Activated CD4-positive, alpha-beta T cell treated with anti-CD3 and anti-CD28 coated beads, Interleukin-2, amount 10 ng/mL, durations not matched to agents 7 days and 5 days (primary cell): ENCODE results near the gene ABI2. TPM values are rescaled to one million over a fixed set of nuclear protein-coding genes. Genes with fewer than 3 reads are reported as not detected.
"Not testable (repeated sequence)": the region's sequence is repeated elsewhere in the genome, so short reads cannot be mapped to it uniquely, and the experiment has no call there.

ENCODE experiments used
- CTCF ChIA-PET: fragments of 350-600 bp; sonication (Branson Sonifier 250); formaldehyde crosslinking; loops from one replicate; lab custom pipeline; 2021; ENCODE audit warnings: antibody characterized with exemption; lab: Charles Lee
- POLR2A ChIA-PET: fragments of 350-600 bp; sonication (Branson Sonifier 250); formaldehyde crosslinking; loops from one replicate; lab custom pipeline; 2021; ENCODE audit warnings: antibody characterized with exemption; lab: Charles Lee
- DNase-seq: peaks from one replicate; pipeline ENCODE4 v3.0.0-alpha.2; 2020
- H3K27ac Mint-ChIP-seq: one replicate; pipeline ENCODE4 v1.8.0; 2021; ENCODE audit warnings: mild to moderate bottlenecking, moderate library complexity, mixed read lengths
- H3K27me3 Mint-ChIP-seq: one replicate; pipeline ENCODE4 v1.8.0; 2021; ENCODE audit warnings: mixed read lengths
- H3K36me3 Mint-ChIP-seq: one replicate; pipeline ENCODE4 v1.8.0; 2021; ENCODE audit warnings: low read depth, mixed read lengths
- H3K4me1 Mint-ChIP-seq: one replicate; pipeline ENCODE4 v1.8.0; 2021; ENCODE audit warnings: mixed read lengths
- H3K4me3 Mint-ChIP-seq: one replicate; pipeline ENCODE4 v1.8.0; 2021; ENCODE audit warnings: mild to moderate bottlenecking, moderate library complexity, mixed read lengths
- H3K9me3 Mint-ChIP-seq: one replicate; pipeline ENCODE4 v1.8.0; 2021; ENCODE audit warnings: mixed read lengths
- total RNA-seq, 2 experiments: library from RNA; stranded (reverse); gene quantifications; one replicate each; pipeline ENCODE4 v1.2.3, GENCODE V29; 2021

ABI2 gene
- total RNA-seq, 2 experiments from 2014 or later = 19.1 to 24.2 TPM

DNA sequence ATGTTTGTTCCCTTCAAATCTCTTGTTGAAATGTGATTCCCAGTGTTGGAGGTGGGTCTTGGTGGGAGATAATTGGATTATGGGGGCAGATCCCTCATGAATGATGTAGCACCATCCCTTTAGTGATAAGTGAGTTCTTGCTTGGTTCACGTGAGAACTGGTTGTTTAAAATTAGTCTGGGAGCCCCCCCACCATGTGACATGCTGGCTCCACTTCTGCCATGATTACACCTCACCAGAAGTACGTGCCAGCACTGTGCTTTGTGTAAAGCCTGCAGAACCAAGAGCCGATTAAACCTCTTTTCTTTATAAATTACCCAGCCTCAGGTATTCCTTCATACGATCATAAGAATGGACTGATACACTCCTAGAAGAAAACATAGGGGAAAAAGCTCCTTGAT, 10.1 kb downstream of the ABI2 start:
- Mint-ChIP-seq H3K36me3 (peaks cover 5% of the 10 kb centered on the region), H3K27ac (no peak overlapping the region), H3K27me3 (no peaks in the 10 kb centered on the region), H3K4me3 (no peak overlapping the region), H3K4me1 (no peaks in the 10 kb centered on the region), H3K9me3 (no peaks in the 10 kb centered on the region)
- no peak for DNase-seq
- POLR2A ChIA-PET = no interaction called here
- CTCF ChIA-PET = interaction anchor here (1.5 to 2.0 kb wide), 2 partner anchors 10 to 12 kb away, joined by 3 to 4 read pairs; partner anchors contain the start of gene ABI2

DNA sequence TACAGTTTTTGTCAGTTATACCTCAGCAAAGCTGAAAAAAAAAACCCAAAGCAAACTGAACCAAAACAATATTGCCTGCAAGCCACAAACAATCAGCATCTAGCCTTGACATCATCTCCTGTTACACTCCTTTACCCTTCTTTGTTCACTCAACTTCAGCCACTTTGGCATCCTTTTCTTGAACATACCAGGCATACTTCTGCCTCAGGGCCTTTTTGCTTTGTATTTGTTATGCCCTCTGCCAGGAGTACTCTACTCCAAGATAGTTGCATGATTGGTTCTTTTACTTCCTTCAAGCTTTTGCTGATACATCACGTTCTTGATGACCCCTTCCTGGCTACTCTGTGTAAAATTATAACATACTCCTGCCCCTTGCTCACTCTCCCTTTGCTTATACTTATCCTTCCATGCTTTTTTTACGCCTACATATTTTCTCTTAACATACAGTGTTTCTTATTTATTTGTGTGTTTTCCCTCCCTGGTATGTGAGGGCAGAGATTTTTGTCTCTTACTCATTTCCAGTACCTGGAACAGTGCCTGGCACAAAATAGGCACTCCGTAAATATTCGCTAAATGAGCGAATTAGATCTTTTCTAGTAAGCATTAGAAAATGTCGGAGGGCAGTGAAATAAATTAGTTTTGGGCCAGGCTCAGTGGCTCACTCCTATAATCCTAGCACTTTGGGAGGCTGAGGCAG, 12.7 kb downstream of the ABI2 start:
- no peak overlapping the region for H3K27ac Mint-ChIP-seq
- ChIA-PET CTCF (interaction anchor here (0.6 kb wide), 1 partner anchor 1120 kb away, joined by 3 read pairs; no protein-coding TSS in a partner anchor), POLR2A (no interaction called here)
- peaks cover 12% of the 10 kb centered on the region for H3K36me3 Mint-ChIP-seq
- no peaks in the 10 kb centered on the region for H3K9me3 Mint-ChIP-seq
- no peak for DNase-seq
- H3K4me3 Mint-ChIP-seq = no peak overlapping the region
- H3K27me3 Mint-ChIP-seq = no peaks in the 10 kb centered on the region
- H3K4me1 Mint-ChIP-seq = no peaks in the 10 kb centered on the region

DNA sequence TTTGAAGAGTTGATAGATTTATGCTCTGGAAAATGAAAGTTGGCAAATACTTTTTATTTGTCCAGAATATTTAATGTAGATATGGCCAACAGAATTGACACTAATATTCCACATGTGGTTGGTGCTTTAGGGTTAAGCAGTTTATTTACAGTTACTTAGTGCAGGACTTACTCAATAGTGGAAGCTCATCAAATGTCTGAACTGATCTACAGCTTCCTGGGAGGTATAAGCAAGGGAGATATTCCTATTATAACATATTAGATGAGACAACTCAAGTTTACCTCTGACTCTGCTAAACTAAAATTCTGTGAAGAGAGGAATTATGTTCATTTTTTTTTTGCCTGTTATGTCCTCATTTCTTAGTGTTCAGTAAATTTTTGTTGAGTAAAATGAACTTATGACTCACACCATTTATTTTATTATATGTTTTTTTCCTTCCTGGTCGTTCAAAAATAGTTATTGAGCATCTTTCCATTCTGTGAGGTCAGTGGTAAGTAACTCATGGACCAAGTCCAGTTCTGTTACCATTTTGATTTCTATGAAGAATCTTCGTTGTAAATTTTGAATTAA, 13.6 kb downstream of the ABI2 start:
- Mint-ChIP-seq H3K9me3 (no peaks in the 10 kb centered on the region), H3K27ac (no peak overlapping the region), H3K27me3 (no peaks in the 10 kb centered on the region), H3K4me1 (no peaks in the 10 kb centered on the region), H3K36me3 (peaks cover 11% of the 10 kb centered on the region), H3K4me3 (no peak overlapping the region)
- ChIA-PET POLR2A (no interaction called here), CTCF (no interaction called here)
- no peak for DNase-seq

DNA sequence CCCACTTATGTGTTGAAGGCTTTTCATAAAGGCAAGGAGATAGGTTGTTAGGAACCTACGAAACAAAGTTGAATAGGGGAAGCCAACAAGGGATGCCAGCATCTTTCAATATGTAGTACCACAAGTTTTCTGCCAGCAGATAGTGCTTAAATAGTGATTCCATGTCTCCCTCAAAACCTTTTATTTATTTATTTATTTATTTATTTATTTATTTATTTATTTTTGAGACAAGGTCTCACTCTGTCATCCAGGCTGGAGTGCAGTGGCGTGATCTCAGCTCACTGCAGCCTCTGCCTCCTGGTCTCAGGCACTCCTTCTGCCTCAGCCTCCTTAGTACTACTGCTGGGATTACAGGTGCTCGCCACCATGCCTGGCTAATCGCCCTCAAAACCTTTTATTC, 14.2 kb downstream of the ABI2 start:
- H3K27me3 Mint-ChIP-seq, H3K4me3 Mint-ChIP-seq, H3K27ac Mint-ChIP-seq, H3K9me3 Mint-ChIP-seq, H3K36me3 Mint-ChIP-seq, H3K4me1 Mint-ChIP-seq, CTCF ChIA-PET, DNase-seq, POLR2A ChIA-PET: not testable (repeated sequence)

DNA sequence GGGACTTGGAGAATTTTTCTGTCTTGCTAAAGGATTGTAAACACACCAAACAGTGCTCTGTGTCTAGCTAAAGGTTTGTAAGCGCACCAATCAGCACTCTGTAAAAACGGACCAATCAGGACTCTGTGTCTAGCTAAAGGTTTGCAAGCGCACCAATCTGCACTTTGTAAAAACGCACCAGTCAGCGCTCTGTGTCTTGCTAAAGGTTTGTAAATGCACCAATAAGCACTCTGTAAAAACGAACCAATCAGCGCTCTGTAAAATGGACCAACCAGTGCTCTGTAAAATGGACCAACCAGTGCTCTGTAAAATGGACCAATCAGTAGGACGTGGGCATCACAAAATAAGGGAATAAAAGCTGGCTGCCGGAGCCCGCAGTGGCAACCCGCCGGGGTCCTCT, 16.5 kb downstream of the ABI2 start:
- H3K27me3 Mint-ChIP-seq = no peaks in the 10 kb centered on the region
- no peak overlapping the region for H3K27ac Mint-ChIP-seq
- H3K4me3 Mint-ChIP-seq = no peak overlapping the region
- peaks cover 7% of the 10 kb centered on the region for H3K36me3 Mint-ChIP-seq
- ChIA-PET CTCF (interaction anchor here (1.1 kb wide), 1 partner anchor 16 kb away, joined by 4 read pairs; the partner anchor contains the start of gene ABI2), POLR2A (no interaction called here)
- no peak for DNase-seq
- no peaks in the 10 kb centered on the region for H3K4me1 Mint-ChIP-seq
- H3K9me3 Mint-ChIP-seq = no peaks in the 10 kb centered on the region

DNA sequence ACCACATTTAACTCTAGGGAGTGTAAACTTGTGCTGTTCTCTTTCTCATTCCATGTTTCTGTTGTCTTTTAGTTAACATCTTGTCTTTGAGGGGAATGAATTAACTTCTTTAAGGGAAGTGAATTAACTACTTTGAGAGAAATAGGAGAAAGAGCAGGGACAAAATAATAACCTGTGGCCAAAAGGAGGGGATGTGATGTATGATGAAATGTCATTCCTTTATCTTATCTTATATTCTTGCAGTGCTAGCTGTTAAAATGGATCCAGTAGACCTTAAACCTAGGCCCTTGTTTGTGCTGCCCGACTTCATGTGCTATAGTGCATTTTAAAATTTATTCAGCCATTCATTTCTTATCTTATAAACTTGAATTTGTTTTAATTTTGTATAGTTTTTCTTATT, 18.4 kb downstream of the ABI2 start:
- Mint-ChIP-seq H3K36me3 (peaks cover 7% of the 10 kb centered on the region), H3K9me3 (no peaks in the 10 kb centered on the region), H3K27ac (no peak overlapping the region), H3K27me3 (no peaks in the 10 kb centered on the region), H3K4me3 (no peak overlapping the region), H3K4me1 (no peaks in the 10 kb centered on the region)
- no peak for DNase-seq
- CTCF ChIA-PET = interaction anchor here (1.0 to 1.4 kb wide), 3 partner anchors 10 to 38 kb away, joined by 3 to 4 read pairs (median 3); no protein-coding TSS in a partner anchor
- POLR2A ChIA-PET = interaction anchor here (0.6 kb wide), 1 partner anchor 273 kb away, joined by 4 read pairs; no protein-coding TSS in a partner anchor

DNA sequence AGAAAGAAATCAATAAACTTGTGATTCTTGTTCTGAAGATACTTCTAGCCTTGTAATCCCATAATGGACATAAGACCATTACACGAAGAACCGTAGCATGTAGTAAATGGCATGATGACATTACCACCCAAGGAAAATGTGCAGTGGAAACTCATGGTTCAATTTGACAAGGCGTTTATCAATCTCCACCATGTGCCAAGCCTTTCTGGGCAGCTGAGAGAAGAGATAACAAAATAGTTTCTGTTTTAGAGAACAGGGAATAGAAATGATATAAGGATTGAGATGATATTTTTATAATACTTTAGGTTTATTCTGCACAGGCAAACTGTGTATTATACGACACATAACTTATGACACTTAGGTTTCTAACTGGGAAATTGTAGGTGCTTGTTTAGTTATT, 19.2 kb downstream of the ABI2 start:
- CTCF ChIA-PET = interaction anchor here (1.1 kb wide), 1 partner anchor 37 kb away, joined by 4 read pairs; no protein-coding TSS in a partner anchor
- Mint-ChIP-seq H3K36me3 (peaks cover 7% of the 10 kb centered on the region), H3K4me1 (no peaks in the 10 kb centered on the region), H3K27ac (no peak overlapping the region), H3K9me3 (no peaks in the 10 kb centered on the region), H3K4me3 (no peak overlapping the region), H3K27me3 (no peaks in the 10 kb centered on the region)
- POLR2A ChIA-PET = no interaction called here
- DNase-seq = no peak

DNA sequence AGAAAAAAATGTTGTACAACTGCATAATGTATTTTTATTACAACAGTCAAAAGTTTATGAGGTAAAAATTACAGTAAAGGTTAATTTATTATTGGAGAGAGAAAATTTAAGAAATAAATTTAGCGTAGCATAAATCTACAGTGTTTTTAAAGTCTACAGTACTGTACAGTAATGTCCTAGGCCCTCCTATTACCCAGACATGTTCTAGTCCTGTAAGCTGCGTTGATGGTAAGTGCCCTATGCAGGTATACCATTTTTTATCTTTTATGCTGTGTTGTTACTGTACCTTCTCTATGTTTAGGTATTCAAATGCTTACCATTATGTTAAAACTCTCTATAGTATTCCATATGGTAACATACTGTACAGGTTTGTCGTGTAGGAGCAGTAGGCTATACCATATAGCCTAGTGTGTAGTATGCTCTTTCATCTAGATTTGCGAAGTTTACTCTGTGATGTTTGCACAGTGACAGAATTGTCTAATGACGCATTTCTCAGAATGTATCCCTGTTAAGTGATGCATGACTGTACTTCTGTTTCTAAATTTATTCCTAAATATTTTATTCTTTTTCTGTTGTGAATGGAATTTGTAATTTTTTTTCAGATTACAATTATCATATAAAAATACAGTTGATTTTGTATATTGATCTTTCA, 24.5 kb downstream of the ABI2 start:
- DNase-seq = no peak
- no peaks in the 10 kb centered on the region for H3K27me3 Mint-ChIP-seq
- no peaks in the 10 kb centered on the region for H3K9me3 Mint-ChIP-seq
- H3K27ac Mint-ChIP-seq = no peak overlapping the region
- no peaks in the 10 kb centered on the region for H3K4me1 Mint-ChIP-seq
- no peak overlapping the region for H3K4me3 Mint-ChIP-seq
- no peaks in the 10 kb centered on the region for H3K36me3 Mint-ChIP-seq
- ChIA-PET CTCF (no interaction called here), POLR2A (no interaction called here)

DNA sequence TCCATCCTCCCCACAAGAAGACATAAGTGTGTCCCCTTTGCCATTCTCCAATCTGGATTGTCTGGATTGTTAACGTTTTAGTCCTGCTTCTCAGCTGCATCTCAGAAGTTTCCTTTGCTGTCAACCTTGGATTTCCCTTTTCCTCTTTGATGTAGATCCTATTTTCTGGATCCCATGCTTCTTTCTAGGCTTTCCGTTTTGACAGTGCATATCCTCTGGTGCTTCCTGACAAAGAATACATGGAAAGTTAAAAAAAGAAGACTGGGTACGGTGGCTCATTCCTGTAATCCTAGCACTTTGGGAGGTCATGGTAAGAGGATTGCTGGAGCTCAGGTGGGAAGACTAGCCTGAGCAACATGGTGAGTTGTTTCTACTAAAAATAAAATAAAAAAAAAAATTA, 26.8 kb downstream of the ABI2 start:
- Mint-ChIP-seq H3K4me1 (no peaks in the 10 kb centered on the region), H3K27me3 (no peaks in the 10 kb centered on the region), H3K27ac (no peak overlapping the region), H3K36me3 (peaks cover 7% of the 10 kb centered on the region), H3K9me3 (no peaks in the 10 kb centered on the region), H3K4me3 (no peak overlapping the region)
- ChIA-PET CTCF (interaction anchor here (0.7 kb wide), 1 partner anchor 459 kb away, joined by 3 read pairs; no protein-coding TSS in a partner anchor), POLR2A (no interaction called here)
- no peak for DNase-seq

DNA sequence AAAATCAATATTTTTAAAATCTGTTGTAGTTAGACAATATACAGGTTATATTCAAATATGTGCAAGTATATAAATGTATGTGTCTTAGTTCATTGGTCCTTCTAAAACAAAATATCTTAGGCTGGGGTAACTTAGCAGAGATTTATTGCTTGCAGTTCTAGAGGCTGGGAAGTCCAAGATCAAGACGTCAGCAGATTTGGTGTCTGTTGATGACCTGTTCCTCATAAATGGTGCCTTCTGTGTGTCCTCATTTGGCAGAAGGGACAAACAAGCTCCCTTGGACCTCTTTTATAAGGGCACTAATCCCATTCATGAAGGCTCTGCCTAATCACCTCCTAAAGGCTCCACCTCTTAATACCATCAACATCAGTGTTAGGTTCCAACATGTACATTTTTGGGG, 31.3 kb downstream of the ABI2 start:
- CTCF ChIA-PET = no interaction called here
- Mint-ChIP-seq H3K4me1 (no peaks in the 10 kb centered on the region), H3K27me3 (no peaks in the 10 kb centered on the region)

DNA sequence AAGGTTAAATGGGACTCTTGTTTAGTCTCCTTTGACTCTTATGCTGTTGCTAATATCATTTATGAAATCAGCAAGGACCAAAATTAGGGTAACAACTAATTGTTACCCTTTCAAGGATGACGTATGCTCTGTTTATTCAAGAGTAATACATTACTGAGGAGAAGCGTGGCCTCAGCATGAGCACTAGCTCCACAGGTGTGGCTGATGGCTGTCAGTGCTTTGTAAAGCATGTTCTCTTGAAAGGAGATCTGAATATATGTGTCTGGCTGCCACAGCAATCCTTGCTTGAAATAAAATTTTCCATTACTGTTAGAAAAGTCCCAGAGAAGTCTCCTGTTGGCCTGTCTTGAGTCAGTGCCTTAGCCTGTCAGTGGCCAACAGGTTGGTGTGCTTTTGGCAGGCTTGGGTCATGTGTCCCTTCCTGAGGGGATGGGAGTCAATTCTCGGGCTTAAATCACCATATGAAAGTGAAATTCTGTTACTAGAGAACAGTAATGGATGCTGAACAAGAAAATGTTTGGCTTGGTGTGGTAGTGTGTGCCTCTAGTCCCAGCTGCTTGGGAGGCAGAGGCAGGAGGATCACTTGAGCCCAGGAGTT, 32.7 kb downstream of the ABI2 start:
- Mint-ChIP-seq H3K9me3 (no peaks in the 10 kb centered on the region), H3K36me3 (peaks cover 7% of the 10 kb centered on the region), H3K4me3 (no peak overlapping the region), H3K4me1 (no peaks in the 10 kb centered on the region), H3K27ac (no peak overlapping the region), H3K27me3 (no peaks in the 10 kb centered on the region)
- POLR2A ChIA-PET = no interaction called here
- no peak for DNase-seq
- CTCF ChIA-PET = no interaction called here

More for the DNA sequence above, 31.3 kb downstream of the ABI2 start:
- POLR2A ChIA-PET = no interaction called here
- no peaks in the 10 kb centered on the region for H3K9me3 Mint-ChIP-seq
- H3K36me3 Mint-ChIP-seq = peaks cover 7% of the 10 kb centered on the region
- no peak for DNase-seq
- no peak overlapping the region for H3K4me3 Mint-ChIP-seq
- no peak overlapping the region for H3K27ac Mint-ChIP-seq

DNA sequence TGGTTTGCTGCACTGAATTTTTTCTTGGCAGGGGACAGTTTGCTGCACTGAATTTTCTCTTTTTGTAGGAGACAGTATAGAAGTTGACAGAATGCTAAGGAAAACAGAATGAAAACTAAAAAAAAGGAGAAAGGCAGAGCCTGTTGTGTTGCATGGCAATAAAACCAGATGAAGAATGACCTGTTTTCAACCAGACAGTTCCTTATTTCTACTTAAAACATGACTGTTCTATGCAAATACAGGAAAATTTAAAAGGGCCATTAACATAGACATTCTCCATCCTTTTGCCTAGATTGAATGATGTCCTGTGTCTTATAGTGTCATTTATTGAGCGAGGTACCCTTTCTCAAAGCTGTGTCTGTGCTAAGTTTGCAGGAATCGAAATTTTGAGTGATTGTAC, 33.3 kb downstream of the ABI2 start:
- no peaks in the 10 kb centered on the region for H3K4me1 Mint-ChIP-seq
- CTCF ChIA-PET = interaction anchor here (0.6 kb wide), 1 partner anchor 293 kb away, joined by 3 read pairs; no protein-coding TSS in a partner anchor

DNA sequence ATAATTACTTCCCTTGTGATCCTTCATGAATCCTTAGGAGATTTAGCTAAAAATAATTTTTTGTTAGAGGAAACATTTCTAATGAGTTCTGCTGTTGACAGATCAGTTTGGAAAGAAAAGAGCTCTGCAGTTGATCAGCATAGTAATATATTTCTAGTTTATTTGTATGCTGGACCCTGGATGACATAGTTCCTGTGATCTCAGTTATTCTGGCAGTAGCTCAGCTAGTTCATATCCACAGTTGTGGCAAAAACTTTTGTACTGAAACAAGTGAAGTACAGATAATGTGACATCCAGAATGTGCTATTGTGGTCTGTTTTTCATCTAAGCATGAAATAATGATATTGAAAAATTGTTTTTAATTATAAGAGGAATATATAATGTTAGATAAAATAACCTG, 33.7 kb downstream of the ABI2 start:
- H3K4me3 Mint-ChIP-seq = no peak overlapping the region
- ChIA-PET POLR2A (no interaction called here), CTCF (interaction anchor here (0.6 kb wide), 1 partner anchor 292 kb away, joined by 3 read pairs; no protein-coding TSS in a partner anchor)
- no peaks in the 10 kb centered on the region for H3K4me1 Mint-ChIP-seq
- H3K27ac Mint-ChIP-seq = no peak overlapping the region
- no peak for DNase-seq
- no peaks in the 10 kb centered on the region for H3K27me3 Mint-ChIP-seq
- peaks cover 7% of the 10 kb centered on the region for H3K36me3 Mint-ChIP-seq
- no peaks in the 10 kb centered on the region for H3K9me3 Mint-ChIP-seq

More for the DNA sequence above, 33.3 kb downstream of the ABI2 start:
- H3K4me3 Mint-ChIP-seq = no peak overlapping the region
- DNase-seq = no peak
- POLR2A ChIA-PET = no interaction called here
- no peak overlapping the region for H3K27ac Mint-ChIP-seq
- peaks cover 7% of the 10 kb centered on the region for H3K36me3 Mint-ChIP-seq
- no peaks in the 10 kb centered on the region for H3K27me3 Mint-ChIP-seq
- no peaks in the 10 kb centered on the region for H3K9me3 Mint-ChIP-seq
